ENCODE results near the gene CCKAR. TPM values are rescaled to one million over a fixed set of nuclear protein-coding genes. Genes with fewer than 3 reads are reported as not detected.

CCKAR gene
- total RNA-seq (0.77 TPM in 1 of 2 replicates, not detected in the other), polyA plus RNA-seq (not detected in 2 replicates)

DNA sequence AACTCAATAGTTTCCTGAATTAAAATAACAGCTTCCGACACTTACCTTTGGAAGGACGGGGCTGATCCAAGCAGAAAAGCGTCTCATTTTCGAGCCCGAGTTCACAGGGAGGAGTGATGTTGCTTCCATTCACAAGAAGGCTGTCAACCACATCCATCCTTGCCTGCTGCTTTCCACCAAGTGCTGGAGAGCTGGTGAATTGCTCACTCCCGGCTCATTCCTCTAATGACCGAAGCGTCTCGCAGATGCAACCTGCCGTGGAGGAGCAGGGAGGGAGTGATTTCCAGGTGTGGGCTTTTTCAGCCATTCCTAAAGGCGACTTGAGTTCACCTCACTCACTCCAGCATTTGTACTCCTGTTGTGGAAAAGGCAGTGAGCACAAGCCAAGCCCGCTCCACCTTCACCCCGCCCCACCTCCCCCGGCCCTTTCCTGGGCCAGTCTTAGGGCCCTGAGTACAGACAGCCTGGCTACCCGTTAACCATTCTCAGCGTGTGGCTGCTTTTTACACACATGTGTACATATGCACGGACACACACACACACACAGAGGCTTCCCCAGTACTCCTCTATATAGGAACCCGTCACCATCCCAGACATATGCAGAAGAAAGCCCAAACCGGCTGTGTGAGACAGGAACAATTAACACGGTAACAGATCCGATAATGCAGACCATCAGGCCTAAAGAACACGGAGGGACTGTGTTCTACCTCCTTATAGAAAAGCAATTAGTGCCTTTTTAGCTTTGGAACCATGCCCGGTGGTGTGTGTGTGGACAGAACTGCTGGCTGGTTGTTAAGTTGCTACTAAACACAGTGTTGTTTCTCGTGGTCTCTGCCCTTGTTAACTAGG, at the start of gene CCKAR:
Gene CCKAR (minus strand): TSS at position 374 of the 849 bp plus-strand sequence. CDS start 217 bp downstream, at position 157.
- TF ChIP-seq CTCF (IDR thresholded peaks at IDR 0.05; ENCODE audit: poor library complexity) (no peak), EZH2 (IDR thresholded peaks at IDR 0.05; ENCODE audit: borderline replicate concordance) (no peak), EZH2phosphoT487 (IDR thresholded peaks at IDR 0.05; ENCODE audit: low read depth, severe bottlenecking, unreplicated experiment) (no peak)
- no peak within 1 kb of the TSS for H3K4me2 ChIP-seq
- H3K27ac ChIP-seq: no peak within 1 kb of the TSS
- no peaks in the 10 kb centered on the region for H4K20me1 ChIP-seq (ENCODE audit: insufficient read depth, poor library complexity, severe bottlenecking)
- no peak for DNase-seq (ENCODE audit: low spot score)
- H3K4me3 ChIP-seq: no peak within 1 kb of the TSS
- H3K79me2 ChIP-seq: no peaks in the 10 kb centered on the region
- H3K9me3 ChIP-seq (ENCODE audit: low read depth): no peaks in the 10 kb centered on the region
- H3K9me2 ChIP-seq (replicated peaks; ENCODE audit: insufficient read depth): no peaks in the 10 kb centered on the region
- H3K4me1 ChIP-seq (ENCODE audit: insufficient read depth): peaks cover 5% of the 10 kb centered on the region
- H3K36me3 ChIP-seq (replicated peaks; ENCODE audit: insufficient read depth, low read depth): no peaks in the 10 kb centered on the region
- 79% methylated on average over 24 of the region's 24 CpGs for WGBS (ENCODE audit: low lambda C conversion rate, missing lambda C conversion rate)
- no peak within 1 kb of the TSS for H2AFZ ChIP-seq
- peaks cover 11% of the 10 kb centered on the region for H3K27me3 ChIP-seq

- H3K27ac ChIP-seq: no peak overlapping the region
- H3K4me2 ChIP-seq: no peak overlapping the region
- H3K27me3 ChIP-seq: no peaks in the 10 kb centered on the region
- H3K4me1 ChIP-seq (ENCODE audit: insufficient read depth): no peaks in the 10 kb centered on the region
- H2AFZ ChIP-seq: no peak overlapping the region
- no peak for DNase-seq (ENCODE audit: low spot score)
- no peak overlapping the region for H3K4me3 ChIP-seq
- H3K9me2 ChIP-seq (replicated peaks; ENCODE audit: insufficient read depth): no peaks in the 10 kb centered on the region
- TF ChIP-seq CTCF (IDR thresholded peaks at IDR 0.05; ENCODE audit: poor library complexity): no peak
- no peak for TF ChIP-seq EZH2phosphoT487 (IDR thresholded peaks at IDR 0.05; ENCODE audit: low read depth, severe bottlenecking, unreplicated experiment)
- TF ChIP-seq EZH2 (IDR thresholded peaks at IDR 0.05; ENCODE audit: borderline replicate concordance): no peak
- H4K20me1 ChIP-seq (ENCODE audit: insufficient read depth, poor library complexity, severe bottlenecking): no peaks in the 10 kb centered on the region
- 86% methylated on average over 2 of the region's 2 CpGs for WGBS (ENCODE audit: low lambda C conversion rate, missing lambda C conversion rate)
- H3K9me3 ChIP-seq (ENCODE audit: low read depth): no peaks in the 10 kb centered on the region
- H3K36me3 ChIP-seq (replicated peaks; ENCODE audit: insufficient read depth, low read depth): no peaks in the 10 kb centered on the region
- H3K79me2 ChIP-seq: no peaks in the 10 kb centered on the region
Observed at GRCh38 chr4:26533685-26534084, 43.4 kb upstream of the CCKAR start.

- WGBS (ENCODE audit: low lambda C conversion rate, missing lambda C conversion rate): 54% methylated on average over 5 of the region's 5 CpGs
- no peaks in the 10 kb centered on the region for H3K27me3 ChIP-seq
- H3K4me2 ChIP-seq: no peak overlapping the region
- TF ChIP-seq CTCF (IDR thresholded peaks at IDR 0.05; ENCODE audit: poor library complexity) (no peak), EZH2phosphoT487 (IDR thresholded peaks at IDR 0.05; ENCODE audit: low read depth, severe bottlenecking, unreplicated experiment) (no peak), EZH2 (IDR thresholded peaks at IDR 0.05; ENCODE audit: borderline replicate concordance) (no peak)
- H2AFZ ChIP-seq: no peak overlapping the region
- no peak overlapping the region for H3K4me3 ChIP-seq
- no peaks in the 10 kb centered on the region for H3K36me3 ChIP-seq (replicated peaks; ENCODE audit: insufficient read depth, low read depth)
- DNase-seq (ENCODE audit: low spot score): no peak
- no peaks in the 10 kb centered on the region for H3K9me3 ChIP-seq (ENCODE audit: low read depth)
- no peaks in the 10 kb centered on the region for H3K9me2 ChIP-seq (replicated peaks; ENCODE audit: insufficient read depth)
- no peaks in the 10 kb centered on the region for H3K79me2 ChIP-seq
- no peak overlapping the region for H3K27ac ChIP-seq
- no peaks in the 10 kb centered on the region for H4K20me1 ChIP-seq (ENCODE audit: insufficient read depth, poor library complexity, severe bottlenecking)
- no peaks in the 10 kb centered on the region for H3K4me1 ChIP-seq (ENCODE audit: insufficient read depth)
Observed at GRCh38 chr4:26531491-26532116, 41.3 kb upstream of the CCKAR start.
